Neural progenitor cell (in vitro differentiated cells): ENCODE results near the gene LINC00237. TPM values are rescaled to one million over a fixed set of nuclear protein-coding genes. Genes with fewer than 3 reads are reported as not detected.
A peak's percentile ranks its signal among the peaks of the same experiment; 100 is the strongest.

Experiments
- DNase-seq: peaks from one replicate; pipeline ENCODE4 v3.0.0-alpha.2; 2016; ENCODE audit warnings: low spot score
- H2AFZ ChIP-seq: fragments of 200-600 bp; sonication (generic); replicated peaks from 2 replicates; pipeline ENCODE4 v1.6.1; 2016; ENCODE audit warnings: antibody characterized with exemption
- H3F3A ChIP-seq: fragments of 200-600 bp; sonication (generic); 2 replicates; pipeline ENCODE4 v1.6.1; 2016; ENCODE audit warnings: antibody characterized with exemption, low read depth
- H3K27ac ChIP-seq: fragments of 200-600 bp; sonication (generic); 2 replicates; pipeline ENCODE4 v1.5.1; 2016; ENCODE audit warnings: mild to moderate bottlenecking
- H3K27me3 ChIP-seq: fragments of 200-600 bp; sonication (generic); 2 replicates; pipeline ENCODE4 v1.6.1; 2016; ENCODE audit warnings: mild to moderate bottlenecking, moderate library complexity
- H3K36me3 ChIP-seq: fragments of 200-600 bp; sonication (generic); 2 replicates; pipeline ENCODE4 v1.5.1; 2016
- H3K4me1 ChIP-seq: fragments of 200-600 bp; sonication (generic); 2 replicates; pipeline ENCODE4 v1.6.1; 2016; ENCODE audit warnings: mixed run types
- H3K4me2 ChIP-seq: fragments of 200-600 bp; sonication (generic); 2 replicates; pipeline ENCODE4 v1.6.1; 2016
- H3K4me3 ChIP-seq: fragments of 200-600 bp; sonication (generic); 2 replicates; pipeline ENCODE4 v1.5.1; 2016
- H3K79me2 ChIP-seq: fragments of 200-600 bp; sonication (generic); 2 replicates; pipeline ENCODE4 v1.6.1; 2016; ENCODE audit warnings: low read depth
- H3K9ac ChIP-seq: fragments of 200-600 bp; sonication (generic); 2 replicates; pipeline ENCODE4 v1.6.1; 2016
- H3K9me3 ChIP-seq: fragments of 200-600 bp; sonication (generic); 2 replicates; pipeline ENCODE4 v1.5.1; 2016; ENCODE audit warnings: low read depth
- H4K20me1 ChIP-seq: fragments of 200-600 bp; sonication (generic); 2 replicates; pipeline ENCODE4 v1.6.1; 2016; ENCODE audit warnings: low read depth
- H3K27ac Mint-ChIP-seq: 3 replicates; pipeline ENCODE4 v1.8.0; 2021; ENCODE audit warnings: mixed read lengths
- H3K27me3 Mint-ChIP-seq: 2 replicates; pipeline ENCODE4 v1.8.0; 2022; ENCODE audit warnings: low read depth, mild to moderate bottlenecking, inconsistent platforms, moderate library complexity, mixed read lengths; ENCODE audit not compliant: insufficient read depth
- H3K36me3 Mint-ChIP-seq: 3 replicates; pipeline ENCODE4 v1.8.0; 2021; ENCODE audit warnings: mixed read lengths
- H3K4me1 Mint-ChIP-seq: 3 replicates; pipeline ENCODE4 v1.8.0; 2021; ENCODE audit warnings: mixed read lengths
- H3K4me3 Mint-ChIP-seq: 3 replicates; pipeline ENCODE4 v1.8.0; 2021; ENCODE audit warnings: mild to moderate bottlenecking, moderate library complexity, mixed read lengths
- H3K9me3 Mint-ChIP-seq: 3 replicates; pipeline ENCODE4 v1.8.0; 2020; ENCODE audit warnings: mixed read lengths
- CTCF ChIP-seq: fragments of 200-600 bp; sonication (generic); IDR thresholded peaks from 2 replicates; pipeline ENCODE4 v1.5.1; 2017; ENCODE audit warnings: antibody characterized with exemption, mild to moderate bottlenecking
- EZH2 ChIP-seq: fragments of 200-600 bp; sonication (generic); IDR thresholded peaks from 2 replicates; pipeline ENCODE4 v1.6.1; 2017; ENCODE audit warnings: antibody characterized with exemption, mild to moderate bottlenecking, moderate library complexity
- EZH2phosphoT487 ChIP-seq: fragments of 200-600 bp; sonication (generic); IDR thresholded peaks from 2 replicates; pipeline ENCODE4 v1.6.1; 2017; ENCODE audit warnings: antibody characterized with exemption
- total RNA-seq: library from RNA; depleted of rRNA; stranded (reverse); fragments of >200 nt; gene quantifications from 2 replicates; pipeline ENCODE4 v1.2.3, GENCODE V29; 2015; ENCODE audit warnings: low replicate concordance

Gene LINC00237
- total RNA-seq, 1 donor from 2014 or later, result not detected

GRCh38 chr20:21096321-21097043, 9.7 kb downstream of the LINC00237 start:
- no peaks in the 10 kb centered on the region for H3K9me3 ChIP-seq
- H3F3A ChIP-seq, result peaks cover 29% of the 10 kb centered on the region
- H3K27ac Mint-ChIP-seq, result no peak overlapping the region
- peaks cover 8% of the 10 kb centered on the region for H3K4me1 Mint-ChIP-seq
- no peaks in the 10 kb centered on the region for H3K36me3 Mint-ChIP-seq
- H3K9me3 Mint-ChIP-seq, result peaks cover 2% of the 10 kb centered on the region
- H2AFZ ChIP-seq, result no peak overlapping the region
- H4K20me1 ChIP-seq, result peaks cover 42% of the 10 kb centered on the region
- no peak overlapping the region for H3K9ac ChIP-seq
- H3K4me3 ChIP-seq, result no peak overlapping the region
- H3K79me2 ChIP-seq, result no peaks in the 10 kb centered on the region
- H3K4me2 ChIP-seq, result peak overlapping the region; percentile 3
- DNase-seq, result peak; percentile 54
- H3K27me3 Mint-ChIP-seq, result peaks cover 54% of the 10 kb centered on the region
- no peaks in the 10 kb centered on the region for H3K36me3 ChIP-seq
- H3K27ac ChIP-seq, result no peak overlapping the region
- TF ChIP-seq EZH2 (no peak), CTCF (no peak), EZH2phosphoT487 (no peak)
- peaks cover 18% of the 10 kb centered on the region for H3K4me1 ChIP-seq
- H3K27me3 ChIP-seq, result peaks cover 99% of the 10 kb centered on the region
- H3K4me3 Mint-ChIP-seq, result no peak overlapping the region

- Histone ChIP-seq H3K27ac (no peak overlapping the region), H4K20me1 (peaks cover 8% of the 10 kb centered on the region), H3K4me3 (no peak overlapping the region), H3K79me2 (no peaks in the 10 kb centered on the region), H3F3A (no peaks in the 10 kb centered on the region), H3K27me3 (peaks cover 90% of the 10 kb centered on the region), H3K4me1 (peaks cover 14% of the 10 kb centered on the region), H3K9me3 (no peaks in the 10 kb centered on the region), H3K4me2 (no peak overlapping the region), H3K9ac (no peak overlapping the region), H2AFZ (no peak overlapping the region), H3K36me3 (no peaks in the 10 kb centered on the region)
- Mint-ChIP-seq H3K27me3 (peaks cover 27% of the 10 kb centered on the region), H3K4me1 (peaks cover 11% of the 10 kb centered on the region), H3K27ac (no peak overlapping the region), H3K4me3 (no peak overlapping the region), H3K9me3 (no peaks in the 10 kb centered on the region), H3K36me3 (no peaks in the 10 kb centered on the region)
- no peak for DNase-seq
- TF ChIP-seq EZH2 (no peak), CTCF (no peak), EZH2phosphoT487 (no peak)
Measured at GRCh38 chr20:21092806-21093205, 13.4 kb downstream of the LINC00237 start.

- Histone ChIP-seq H3K4me3 (no peak overlapping the region), H3K27me3 (peaks cover 70% of the 10 kb centered on the region), H3K9ac (no peak overlapping the region), H2AFZ (no peak overlapping the region), H3K36me3 (no peaks in the 10 kb centered on the region), H3K4me1 (peaks cover 14% of the 10 kb centered on the region), H3K27ac (no peak overlapping the region), H3K79me2 (no peaks in the 10 kb centered on the region), H3K4me2 (peak overlapping the region; percentile 56), H4K20me1 (no peaks in the 10 kb centered on the region), H3K9me3 (no peaks in the 10 kb centered on the region), H3F3A (no peaks in the 10 kb centered on the region)
- Mint-ChIP-seq H3K4me1 (peaks cover 11% of the 10 kb centered on the region), H3K36me3 (no peaks in the 10 kb centered on the region), H3K27ac (no peak overlapping the region), H3K4me3 (no peak overlapping the region), H3K27me3 (peaks cover 14% of the 10 kb centered on the region), H3K9me3 (no peaks in the 10 kb centered on the region)
- DNase-seq, result no peak
- no peak for TF ChIP-seq CTCF
- no peak for TF ChIP-seq EZH2phosphoT487
- TF ChIP-seq EZH2, result no peak
Measured at GRCh38 chr20:21090721-21091120, 15.4 kb downstream of the LINC00237 start.
